SK-N-DZ (cell line): Measurements from ENCODE around the gene SULT2B1.

Source experiments
- DNase-seq: peaks from one replicate; pipeline ENCODE4 v3.0.0-alpha.2; 2015; ENCODE audit warnings: low spot score

The SULT2B1 gene

GRCh38 chr19:48600679-48601417, 48.9 kb downstream of the SULT2B1 start:
- DNase-seq, result no peak

GRCh38 chr19:48603001-48603400, 51.0 kb downstream of the SULT2B1 start:
- no peak for DNase-seq

GRCh38 chr19:48603449-48603848, 51.5 kb downstream of the SULT2B1 start:
- DNase-seq, result no peak

GRCh38 chr19:48603850-48604249, 51.9 kb downstream of the SULT2B1 start:
- no peak for DNase-seq

- DNase-seq, result no peak
Measured at GRCh38 chr19:48606463-48607358, 54.7 kb downstream of the SULT2B1 start, which contains the start of gene SPACA4. Gene SPACA4 (plus strand): TSS chr19:48606742. CDS start chr19:48606979, 237 bp downstream.

- no peak for DNase-seq
Measured at GRCh38 chr19:48607359-48607755, 55.4 kb downstream of the SULT2B1 start.

- DNase-seq, result no peak
Measured at GRCh38 chr19:48608798-48609263, 56.9 kb downstream of the SULT2B1 start.

- no peak for DNase-seq
Measured at GRCh38 chr19:48609571-48610108, 57.7 kb downstream of the SULT2B1 start.

GRCh38 chr19:48611872-48612271, 59.9 kb downstream of the SULT2B1 start:
- no peak for DNase-seq

GRCh38 chr19:48613024-48613851, 61.3 kb downstream of the SULT2B1 start:
- DNase-seq, result no peak

GRCh38 chr19:48613852-48614435, 62.0 kb downstream of the SULT2B1 start:
- no peak for DNase-seq

GRCh38 chr19:48614436-48615230, 62.7 kb downstream of the SULT2B1 start, which contains the start of gene FAM83E:
Gene FAM83E (minus strand): TSS chr19:48615076. CDS start chr19:48613372, 1,704 bp downstream.
- DNase-seq, result no peak

- DNase-seq, result no peak
Measured at GRCh38 chr19:48615231-48616040, 63.5 kb downstream of the SULT2B1 start.

GRCh38 chr19:48616041-48616436, 64.1 kb downstream of the SULT2B1 start:
- DNase-seq, result no peak

- DNase-seq, result no peak
Measured at GRCh38 chr19:48616491-48617056, 64.6 kb downstream of the SULT2B1 start.

GRCh38 chr19:48617146-48617937, 65.4 kb downstream of the SULT2B1 start:
- DNase-seq, result no peak

GRCh38 chr19:48618278-48618915, 66.4 kb downstream of the SULT2B1 start:
- no peak for DNase-seq
